Karpas-422 (cell line): ENCODE measurements around the gene ZNF57. TPM values are rescaled to one million over a fixed set of nuclear protein-coding genes. Genes with fewer than 3 reads are reported as not detected.
"Not testable (repeated sequence)": the region's sequence is repeated elsewhere in the genome, so short reads cannot be mapped to it uniquely, and the experiment has no call there.

ENCODE experiments used
- DNase-seq: peaks from one replicate; pipeline ENCODE4 v3.0.0-alpha.2; 2015
- H2AFZ ChIP-seq: fragments of 200-600 bp; sonication (generic); 2 replicates; pipeline ENCODE4 v1.6.1; 2014; ENCODE audit warnings: antibody characterized with exemption, low read length, mixed read lengths
- H3K27ac ChIP-seq: fragments of 200-600 bp; sonication (generic); 2 replicates; pipeline ENCODE4 v1.5.1; 2014; ENCODE audit warnings: mild to moderate bottlenecking, low read length, moderate library complexity
- H3K27me3 ChIP-seq: fragments of 200-600 bp; sonication (generic); 2 replicates; pipeline ENCODE4 v1.6.1; 2014; ENCODE audit warnings: low read length, mixed read lengths
- H3K36me3 ChIP-seq: fragments of 200-600 bp; sonication (generic); 2 replicates; pipeline ENCODE4 v1.6.1; 2014; ENCODE audit warnings: low read length, mixed read lengths; ENCODE audit not compliant: insufficient read depth
- H3K4me1 ChIP-seq: fragments of 200-600 bp; sonication (generic); 2 replicates; pipeline ENCODE4 v1.6.1; 2014; ENCODE audit warnings: mild to moderate bottlenecking, low read length, mixed read lengths
- H3K4me2 ChIP-seq: fragments of 200-600 bp; sonication (generic); 2 replicates; pipeline ENCODE4 v1.6.1; 2014; ENCODE audit warnings: low read length, low read depth, mild to moderate bottlenecking; ENCODE audit not compliant: poor library complexity, severe bottlenecking
- H3K4me3 ChIP-seq: fragments of 200-600 bp; sonication (generic); 2 replicates; pipeline ENCODE4 v1.5.1; 2014; ENCODE audit warnings: mild to moderate bottlenecking, antibody characterized with exemption, low read length, mixed read lengths
- H3K79me2 ChIP-seq: fragments of 200-600 bp; sonication (generic); 2 replicates; pipeline ENCODE4 v1.6.1; 2014; ENCODE audit warnings: mild to moderate bottlenecking, low read length, mixed read lengths
- H3K9ac ChIP-seq: fragments of 200-600 bp; sonication (generic); 2 replicates; pipeline ENCODE4 v1.6.0; 2014; ENCODE audit warnings: low read length
- H3K9me2 ChIP-seq: fragments of 200-600 bp; sonication (generic), shearing (Covaris generic); replicated peaks from 2 replicates; pipeline ENCODE4 v1.6.0; 2014; ENCODE audit warnings: mild to moderate bottlenecking, low read length, moderate library complexity; ENCODE audit not compliant: insufficient read depth
- H3K9me3 ChIP-seq: fragments of 300-700, 200-600 bp; sonication (generic); 2 replicates; pipeline ENCODE4 v1.6.1; 2014; ENCODE audit warnings: low read length, mixed read lengths
- H4K20me1 ChIP-seq: fragments of 200-600 bp; sonication (generic); 2 replicates; pipeline ENCODE4 v1.6.1; 2014; ENCODE audit warnings: mild to moderate bottlenecking, antibody characterized with exemption, low read length, low read depth; ENCODE audit not compliant: insufficient read depth
- total RNA-seq: library from RNA; depleted of rRNA; stranded (reverse); fragments of >200 nt; shearing (Covaris generic); gene quantifications from 2 replicates; pipeline ENCODE4 v1.2.3, GENCODE V29; 2014; ENCODE audit warnings: low replicate concordance

Gene ZNF57
- total RNA-seq, 1 experiment from 2014 or later: 1.0 TPM

DNA sequence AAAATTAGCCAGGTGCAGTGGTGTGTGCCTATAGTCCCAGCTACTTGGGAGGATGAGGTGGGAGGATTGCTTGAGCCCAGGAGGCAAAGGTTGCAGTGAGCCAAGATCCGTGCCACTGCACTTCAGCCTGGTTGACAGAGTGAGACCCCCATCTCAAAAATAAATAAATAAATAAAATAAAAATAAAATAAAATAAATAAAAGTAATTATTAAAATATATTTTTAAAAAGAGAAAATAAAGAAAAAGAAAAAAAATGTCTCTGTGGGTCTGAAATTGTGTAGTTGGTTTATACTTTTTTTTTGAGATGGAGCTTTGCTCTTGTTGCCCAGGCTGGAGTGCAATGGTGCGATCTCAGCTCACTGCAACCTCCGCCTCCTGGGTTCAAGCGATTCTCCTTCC, 35.1 kb downstream of the ZNF57 start:
- not testable (repeated sequence) for H2AFZ ChIP-seq, H3K4me1 ChIP-seq, H3K27ac ChIP-seq, H3K9me2 ChIP-seq, H4K20me1 ChIP-seq, H3K27me3 ChIP-seq, H3K79me2 ChIP-seq, H3K36me3 ChIP-seq, H3K9ac ChIP-seq, DNase-seq, H3K4me3 ChIP-seq, H3K4me2 ChIP-seq
- H3K9me3 ChIP-seq: peaks cover 17% of the 10 kb centered on the region

DNA sequence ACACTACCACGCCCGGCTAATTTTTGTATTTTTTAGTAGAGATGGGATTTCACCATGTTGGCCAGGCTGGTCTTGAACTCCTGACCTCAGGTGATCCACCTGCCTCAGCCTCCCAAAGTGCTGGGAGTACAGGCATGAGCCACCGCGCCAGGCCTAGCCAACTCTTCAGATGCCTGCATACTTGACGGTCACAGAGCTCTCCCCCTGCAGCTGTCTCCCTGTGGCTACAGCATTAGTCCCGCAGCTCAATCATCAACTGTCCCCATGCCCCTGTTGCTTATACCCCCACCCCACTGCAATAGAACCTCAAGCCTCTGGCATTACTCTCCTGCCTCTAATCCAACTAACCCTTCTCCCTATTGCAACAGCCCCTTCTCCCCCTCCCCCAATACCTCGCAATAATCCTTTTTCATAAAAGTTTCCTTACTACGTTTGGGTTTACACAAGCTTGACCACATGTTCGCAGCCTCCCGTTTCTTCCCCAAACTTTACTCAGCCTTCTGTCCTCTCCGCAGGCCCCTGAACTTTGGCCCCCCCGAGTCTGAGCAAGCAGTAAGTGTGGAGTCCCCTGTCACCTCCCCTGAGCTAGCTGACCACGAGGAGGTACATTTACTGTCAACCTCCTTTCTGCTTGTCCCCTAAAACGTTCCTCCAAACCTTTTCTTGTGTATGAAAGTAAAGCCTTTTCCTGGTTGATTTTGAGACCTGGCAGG, 42.4 kb downstream of the ZNF57 start:
- Histone ChIP-seq H3K4me2 (no peak overlapping the region), H3K79me2 (no peaks in the 10 kb centered on the region), H4K20me1 (no peaks in the 10 kb centered on the region), H3K9me3 (no peaks in the 10 kb centered on the region), H3K9ac (no peak overlapping the region), H3K4me1 (no peaks in the 10 kb centered on the region), H3K4me3 (no peak overlapping the region), H3K9me2 (no peaks in the 10 kb centered on the region), H3K27ac (no peak overlapping the region), H2AFZ (no peak overlapping the region), H3K27me3 (no peaks in the 10 kb centered on the region), H3K36me3 (no peaks in the 10 kb centered on the region)
- DNase-seq: no peak

DNA sequence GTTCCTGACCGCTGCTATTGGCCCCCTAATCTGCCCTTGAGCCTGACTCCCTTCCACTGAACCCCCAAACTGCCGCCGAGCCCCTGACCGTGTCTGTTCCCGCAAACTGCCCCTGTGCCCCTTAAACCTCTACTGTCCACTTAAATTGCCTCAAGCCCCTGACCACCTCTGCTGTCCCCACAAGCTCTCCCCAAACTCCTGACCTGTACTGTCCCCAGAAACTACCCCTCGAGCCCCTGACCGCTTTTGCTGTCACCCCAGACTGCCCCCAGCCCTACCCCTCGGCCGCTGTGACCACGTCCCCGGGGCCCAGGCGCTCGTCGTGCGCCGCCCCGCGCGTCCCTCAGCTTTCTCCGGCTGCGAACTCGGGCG, 43.7 kb downstream of the ZNF57 start:
- Histone ChIP-seq H3K9me3 (no peaks in the 10 kb centered on the region), H4K20me1 (no peaks in the 10 kb centered on the region), H3K4me2 (no peak overlapping the region), H3K27ac (no peak overlapping the region), H3K9me2 (no peaks in the 10 kb centered on the region), H3K27me3 (no peaks in the 10 kb centered on the region), H3K4me3 (no peak overlapping the region), H3K36me3 (no peaks in the 10 kb centered on the region), H3K79me2 (peaks cover 1% of the 10 kb centered on the region; the same call in 1 of the 2 replicates), H2AFZ (no peak overlapping the region), H3K4me1 (peaks cover 2% of the 10 kb centered on the region; the same call in 1 of the 2 replicates), H3K9ac (no peak overlapping the region)
- DNase-seq: no peak

DNA sequence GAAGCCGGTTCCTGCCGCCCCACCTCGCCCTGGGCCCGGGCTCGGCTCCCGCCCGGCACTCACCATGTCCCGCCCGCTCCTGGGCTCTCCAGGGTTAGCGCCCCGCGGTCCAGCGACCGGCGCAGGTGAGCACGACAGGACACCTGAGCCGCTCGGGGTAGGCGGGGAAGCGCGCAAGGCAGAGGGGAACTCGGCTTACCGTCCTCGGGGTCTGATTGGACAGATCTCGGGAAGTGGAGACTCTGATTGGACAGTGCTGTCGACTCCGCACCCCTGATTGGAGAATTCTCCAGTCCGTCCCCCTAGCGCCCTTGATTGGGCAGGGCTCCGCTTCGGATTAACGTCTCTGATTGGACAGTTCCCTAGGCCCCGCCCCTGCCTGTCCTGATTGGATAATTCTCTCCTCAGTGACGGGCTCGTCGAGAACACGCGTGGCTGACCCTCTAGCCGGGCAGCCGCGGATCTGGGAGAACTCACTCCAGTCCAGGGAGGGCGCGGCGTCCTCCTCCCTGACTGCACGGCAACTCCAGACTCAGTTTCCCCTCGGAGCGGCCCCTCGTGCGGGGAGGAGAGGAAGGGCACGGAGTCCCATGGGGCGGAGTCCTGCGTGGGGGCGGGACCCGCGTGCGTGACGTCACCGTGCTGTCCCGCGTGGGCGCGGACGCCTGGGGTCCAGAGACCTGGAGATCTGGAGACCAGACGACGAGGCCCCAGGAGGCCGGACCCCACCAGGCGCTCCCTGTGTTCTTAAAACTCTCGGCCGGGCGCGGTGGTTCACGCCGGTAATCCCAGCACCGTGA, 44.2 kb downstream of the ZNF57 start, which contains the start of gene ZNF77:
Gene ZNF77 (minus strand): TSS at position 197 of the 800 bp plus-strand sequence. CDS start 131 bp downstream, at position 66.
- DNase-seq: peak; percentile 43
- Histone ChIP-seq H3K4me2 (no peak within 1 kb of the TSS), H3K27ac (no peak within 1 kb of the TSS), H3K9me3 (no peaks in the 10 kb centered on the region), H3K4me3 (no peak within 1 kb of the TSS), H3K4me1 (peaks cover 5% of the 10 kb centered on the region; the same call in 1 of the 2 replicates), H2AFZ (no peak within 1 kb of the TSS), H4K20me1 (no peaks in the 10 kb centered on the region), H3K79me2 (peaks cover 7% of the 10 kb centered on the region), H3K27me3 (no peaks in the 10 kb centered on the region), H3K36me3 (no peaks in the 10 kb centered on the region), H3K9me2 (no peaks in the 10 kb centered on the region), H3K9ac (no peak within 1 kb of the TSS)

DNA sequence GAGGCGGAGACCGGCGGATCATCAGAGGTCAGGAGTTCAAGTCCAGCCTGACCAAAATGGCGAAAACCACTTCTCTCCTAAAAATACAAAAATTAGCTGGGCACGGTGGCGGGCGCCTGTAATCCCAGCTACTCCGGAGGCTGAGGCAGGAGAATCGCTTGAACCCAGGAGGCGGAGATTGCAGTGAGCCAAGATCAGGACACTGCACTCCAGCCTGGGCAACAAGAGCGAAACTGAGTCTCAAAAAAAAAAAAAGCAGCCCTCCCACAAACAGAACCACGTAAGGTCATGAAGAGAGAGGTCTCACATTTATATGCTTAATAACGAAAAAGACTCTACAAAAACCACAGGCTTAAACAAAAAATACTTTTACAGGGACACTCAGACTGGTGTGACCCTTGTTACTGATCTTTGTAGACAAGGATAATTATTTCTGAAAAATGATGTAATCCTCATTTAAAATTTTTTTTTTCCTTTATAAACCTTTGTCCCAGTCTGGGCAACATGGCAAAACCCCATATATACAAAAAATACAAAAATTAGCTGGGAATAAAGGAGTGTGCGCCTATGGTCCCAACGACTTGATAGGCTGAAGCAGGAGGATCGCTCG, 45.0 kb downstream of the ZNF57 start:
- Histone ChIP-seq H3K4me3 (no peak overlapping the region), H3K4me1 (peaks cover 5% of the 10 kb centered on the region; the same call in 1 of the 2 replicates), H4K20me1 (no peaks in the 10 kb centered on the region), H2AFZ (no peak overlapping the region), H3K27me3 (no peaks in the 10 kb centered on the region), H3K79me2 (peaks cover 10% of the 10 kb centered on the region), H3K9me2 (no peaks in the 10 kb centered on the region), H3K27ac (no peak overlapping the region), H3K36me3 (no peaks in the 10 kb centered on the region), H3K9me3 (no peaks in the 10 kb centered on the region), H3K4me2 (no peak overlapping the region), H3K9ac (no peak overlapping the region)
- no peak for DNase-seq

DNA sequence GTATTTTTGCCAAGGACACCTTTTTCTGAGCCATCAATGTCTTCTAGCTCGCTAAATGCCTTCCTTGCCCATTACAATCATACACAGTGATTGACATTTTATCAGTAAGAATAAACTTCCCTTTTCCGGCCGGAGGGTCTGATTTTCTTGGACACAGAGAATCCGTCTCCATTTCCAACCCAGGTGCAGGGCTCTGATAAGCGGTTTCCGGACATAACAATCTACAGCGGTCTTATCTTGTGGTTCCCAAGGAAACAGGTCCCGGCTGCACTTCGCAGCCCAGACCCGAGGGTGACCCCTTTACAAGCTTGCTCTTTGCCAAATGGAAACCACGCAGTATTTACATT, 49.2 kb downstream of the ZNF57 start:
- Histone ChIP-seq H4K20me1 (no peaks in the 10 kb centered on the region), H2AFZ (no peak overlapping the region), H3K27ac (no peak overlapping the region), H3K9me2 (no peaks in the 10 kb centered on the region), H3K4me1 (peaks cover 5% of the 10 kb centered on the region; the same call in 1 of the 2 replicates), H3K9ac (peak overlapping the region; percentile 89), H3K4me3 (peak overlapping the region; percentile 83), H3K9me3 (no peaks in the 10 kb centered on the region), H3K4me2 (peak overlapping the region; percentile 70), H3K36me3 (no peaks in the 10 kb centered on the region), H3K79me2 (peaks cover 10% of the 10 kb centered on the region), H3K27me3 (no peaks in the 10 kb centered on the region)
- DNase-seq: peak; percentile 64

DNA sequence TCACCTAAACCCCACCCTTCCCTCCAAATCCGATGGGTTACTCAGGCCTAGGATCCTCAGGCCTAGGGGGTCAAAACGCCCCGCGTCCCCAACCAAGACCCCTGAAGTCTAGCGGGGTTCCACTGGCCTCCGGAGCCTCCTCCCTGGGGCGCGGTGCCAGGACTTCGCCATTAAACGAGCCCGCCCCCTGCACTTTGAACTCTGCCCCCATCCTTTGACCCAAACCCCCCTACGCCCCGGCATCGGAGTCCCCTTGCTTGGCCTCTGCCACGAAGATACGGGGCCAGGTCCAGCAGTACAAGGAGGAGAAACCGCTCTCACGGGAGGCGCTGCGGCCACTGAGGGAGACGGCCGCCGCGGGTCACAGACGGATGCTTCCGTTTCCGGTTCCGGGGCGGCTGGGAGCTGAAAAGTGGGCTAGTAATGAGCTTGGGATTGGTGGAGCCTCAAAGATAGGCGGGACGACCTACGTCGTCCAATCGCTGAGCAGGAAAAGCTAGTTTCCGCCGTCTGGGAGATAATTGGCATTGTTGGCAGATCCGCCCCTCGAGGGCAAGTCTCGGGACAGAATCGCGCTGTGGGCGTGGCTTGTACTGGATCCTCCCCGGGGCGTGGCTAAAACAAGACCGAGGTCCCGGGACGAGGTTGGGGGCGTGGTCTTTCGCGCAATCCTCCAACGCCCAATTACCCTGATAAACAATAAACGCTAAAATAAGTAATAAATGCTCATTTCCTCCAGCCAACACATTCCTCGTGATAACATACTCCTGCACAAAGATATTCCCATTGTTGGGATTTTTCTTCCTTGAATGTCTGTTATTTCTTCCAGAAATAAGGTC, 49.8 kb downstream of the ZNF57 start:
- H3K9me3 ChIP-seq: no peaks in the 10 kb centered on the region
- H4K20me1 ChIP-seq: no peaks in the 10 kb centered on the region
- H3K79me2 ChIP-seq: peaks cover 10% of the 10 kb centered on the region
- no peaks in the 10 kb centered on the region for H3K36me3 ChIP-seq
- H3K9me2 ChIP-seq: no peaks in the 10 kb centered on the region
- H3K4me1 ChIP-seq: peaks cover 5% of the 10 kb centered on the region; the same call in 1 of the 2 replicates
- H3K9ac ChIP-seq: peak overlapping the region; percentile 89
- no peaks in the 10 kb centered on the region for H3K27me3 ChIP-seq
- peak overlapping the region; percentile 83 for H3K4me3 ChIP-seq
- peak; percentile 97 for DNase-seq
- H3K4me2 ChIP-seq: peak overlapping the region; percentile 70
- peak overlapping the region; percentile 53; the same call in 1 of the 2 replicates for H3K27ac ChIP-seq
- H2AFZ ChIP-seq: no peak overlapping the region
